Motor neuron (in vitro differentiated cells): ENCODE measurements around the gene FAM184A. TPM values are rescaled to one million over a fixed set of nuclear protein-coding genes. Genes with fewer than 3 reads are reported as not detected.
A peak's percentile ranks its signal among the peaks of the same experiment; 100 is the strongest.

ENCODE experiments used
- ATAC-seq, 8 experiments: fragments of 200-7000 bp; cut with Tn5 transposase; replicated peaks in 6 of 8; 2 replicates each; pipeline ENCODE4 v1.8.0; 2021; ENCODE audit warnings: mild to moderate bottlenecking in 8 of 8, moderate library complexity in 8 of 8
- H3K27ac ChIP-seq, 2 donors: fragments of 250-450 bp; sonication (Bioruptor Pico); 2 replicates each; pipeline ENCODE4 v1.9.0; 2021; ENCODE audit warnings: antibody characterized with exemption in 2 of 2, mild to moderate bottlenecking in 2 of 2, moderate library complexity in 1 of 2
- H3K4me1 ChIP-seq, 2 donors: fragments of 250-450 bp; sonication (Bioruptor Pico); replicated peaks in 1 of 2; 2 replicates each; pipeline ENCODE4 v1.6.1; 2021; ENCODE audit warnings: antibody characterized with exemption in 2 of 2, mild to moderate bottlenecking in 2 of 2, moderate library complexity in 1 of 2
- H3K4me3 ChIP-seq, 5 donors: fragments of 250-450 bp; sonication (Bioruptor Pico); 2 replicates each; pipeline ENCODE4 v1.9.0; 2021; ENCODE audit warnings: antibody characterized with exemption in 5 of 5, mild to moderate bottlenecking in 5 of 5, moderate library complexity in 4 of 5
- WGBS, 10 experiments: fragments of 450-650 bp; shearing (Covaris generic); methylation state at CpG; one replicate each; pipeline ENCODE4 v1.0.0; 2022; 5-methylcytosine and 5-hydroxymethylcytosine counted together
- in situ Hi-C, 9 experiments: fragments of 400-800 bp; cut with MboI; loops; one replicate each; pipeline ENCODE4 v1.15.0; 2021; ENCODE audit warnings: low sequenced_read_pairs in 9 of 9, low pct_unique_long_range_greater_than_20kb in 2 of 9; ENCODE audit not compliant: unreplicated experiment in 9 of 9
- total RNA-seq, 8 experiments: library from RNA; unstranded; fragments of 300-600 nt; gene quantifications; 2 replicates each; pipeline versions ENCODE4 v1.2.3 to v1.2.4, GENCODE V29; 2022

The FAM184A gene
- total RNA-seq, 8 experiments from 2014 or later = 4.2 to 49.1 (median 19.7) TPM

DNA sequence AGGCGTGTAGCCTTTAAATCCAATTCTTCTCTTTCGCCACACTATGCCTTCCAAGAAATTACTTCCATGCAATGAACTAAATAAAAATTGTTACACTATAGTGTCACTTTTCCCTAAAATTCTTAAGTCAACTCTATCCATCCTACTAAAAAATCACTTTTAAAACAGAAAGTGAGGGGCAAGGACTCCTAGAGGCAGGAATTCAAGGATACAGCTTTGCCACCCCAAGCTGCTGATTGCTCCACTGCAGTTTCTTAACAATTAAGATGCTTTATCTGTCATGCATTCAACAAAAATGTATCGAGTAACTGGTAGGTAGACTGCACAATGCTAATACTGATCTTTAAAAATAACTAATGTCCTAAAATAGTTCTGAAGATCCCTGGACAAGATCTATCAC, 147.8 kb downstream of the FAM184A start:
- WGBS, 10 experiments = 96 to 100% (median 100%) methylated on average over 1 to 3 of the region's 3 CpGs; no CpG with 5 or more reads in 1 of the 10 experiments

DNA sequence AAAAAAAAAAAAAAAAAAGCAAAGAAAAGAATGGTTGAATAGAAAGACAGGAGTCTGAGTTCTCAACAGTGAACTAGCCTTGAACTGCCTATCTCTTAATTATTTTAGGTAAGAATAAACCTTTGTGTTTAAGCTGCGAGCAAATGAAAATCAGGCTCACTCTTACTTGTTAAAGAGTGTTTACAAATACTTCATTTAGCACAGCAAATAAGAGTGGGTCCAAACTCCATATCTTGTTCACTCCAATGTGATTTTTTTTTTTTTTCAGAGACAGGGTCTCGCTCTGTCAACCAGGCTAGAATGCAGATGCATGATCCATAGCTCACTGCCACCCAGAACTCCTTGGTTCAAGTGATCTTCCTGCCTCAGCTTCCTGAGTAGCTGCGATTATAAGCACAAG, 155.4 kb downstream of the FAM184A start:
- ATAC-seq = no peak
- in situ Hi-C loops = no loop called here
- H3K4me3 ChIP-seq = no peak overlapping the region
- H3K27ac ChIP-seq = no peak overlapping the region
- no peaks in the 10 kb centered on the region for H3K4me1 ChIP-seq
- 80 to 100% (median 93%) methylated on average over 1 to 3 of the region's 3 CpGs; no CpG with 5 or more reads in 2 of the 10 experiments for WGBS, 10 experiments

More for the DNA sequence above, 147.8 kb downstream of the FAM184A start:
- no peak overlapping the region for H3K27ac ChIP-seq
- in situ Hi-C loops = no loop called here
- peaks cover 0 to 3% of the 10 kb centered on the region in 2 donors for H3K4me1 ChIP-seq
- no peak for ATAC-seq
- H3K4me3 ChIP-seq = no peak overlapping the region

DNA sequence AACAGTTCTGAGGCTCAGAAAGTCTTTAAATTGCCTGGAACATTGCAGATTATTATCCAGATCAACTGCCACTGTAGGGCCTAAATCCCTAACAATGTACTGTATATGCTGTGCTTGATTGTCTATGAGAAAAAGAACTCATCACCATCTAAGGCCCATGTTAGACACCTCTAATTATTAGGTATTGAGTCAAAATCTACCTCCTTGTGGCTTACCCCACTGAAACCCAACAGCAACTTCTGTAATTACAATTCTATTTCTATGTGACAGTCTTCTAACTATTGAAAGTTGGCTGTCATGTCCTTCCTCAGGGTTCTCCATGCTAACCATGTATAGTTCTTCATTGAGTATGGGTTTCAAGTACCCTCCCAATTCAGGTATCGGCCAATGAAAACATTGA, 157.4 kb downstream of the FAM184A start:
- ATAC-seq = no peak
- in situ Hi-C loops = no loop called here
- H3K4me3 ChIP-seq = no peak overlapping the region
- H3K27ac ChIP-seq = no peak overlapping the region
- WGBS, 10 experiments = 100% methylated on average over 1 of the region's 1 CpG; no CpG with 5 or more reads in 5 of the 10 experiments
- H3K4me1 ChIP-seq = no peaks in the 10 kb centered on the region

DNA sequence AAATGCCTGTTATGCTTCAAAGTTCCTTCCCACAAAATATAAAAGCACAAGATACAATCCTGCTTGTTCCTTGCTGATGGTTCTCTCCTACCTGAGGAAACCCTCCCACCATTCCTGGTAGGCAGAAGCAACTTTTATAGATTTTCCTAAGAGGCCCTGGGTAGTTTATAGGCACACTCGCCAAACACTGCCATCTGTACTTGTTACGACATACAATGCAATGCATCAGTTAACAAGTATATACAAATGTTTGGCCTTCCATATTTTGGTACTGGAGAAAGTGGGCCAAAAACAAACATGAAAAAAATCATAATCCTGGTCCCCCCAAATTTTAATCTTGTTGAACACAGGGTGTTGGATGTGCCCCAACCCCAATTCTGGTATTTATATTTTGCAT, 160.1 kb downstream of the FAM184A start:
- in situ Hi-C loops = no loop called here
- no peak overlapping the region for H3K4me3 ChIP-seq
- H3K27ac ChIP-seq = no peak overlapping the region
- ATAC-seq = no peak
- 68 to 100% (median 92%) methylated on average over 1 to 2 of the region's 2 CpGs; no CpG with 5 or more reads in 3 of the 10 experiments for whole genome bisulfite sequencing, 10 experiments
- H3K4me1 ChIP-seq = no peaks in the 10 kb centered on the region

DNA sequence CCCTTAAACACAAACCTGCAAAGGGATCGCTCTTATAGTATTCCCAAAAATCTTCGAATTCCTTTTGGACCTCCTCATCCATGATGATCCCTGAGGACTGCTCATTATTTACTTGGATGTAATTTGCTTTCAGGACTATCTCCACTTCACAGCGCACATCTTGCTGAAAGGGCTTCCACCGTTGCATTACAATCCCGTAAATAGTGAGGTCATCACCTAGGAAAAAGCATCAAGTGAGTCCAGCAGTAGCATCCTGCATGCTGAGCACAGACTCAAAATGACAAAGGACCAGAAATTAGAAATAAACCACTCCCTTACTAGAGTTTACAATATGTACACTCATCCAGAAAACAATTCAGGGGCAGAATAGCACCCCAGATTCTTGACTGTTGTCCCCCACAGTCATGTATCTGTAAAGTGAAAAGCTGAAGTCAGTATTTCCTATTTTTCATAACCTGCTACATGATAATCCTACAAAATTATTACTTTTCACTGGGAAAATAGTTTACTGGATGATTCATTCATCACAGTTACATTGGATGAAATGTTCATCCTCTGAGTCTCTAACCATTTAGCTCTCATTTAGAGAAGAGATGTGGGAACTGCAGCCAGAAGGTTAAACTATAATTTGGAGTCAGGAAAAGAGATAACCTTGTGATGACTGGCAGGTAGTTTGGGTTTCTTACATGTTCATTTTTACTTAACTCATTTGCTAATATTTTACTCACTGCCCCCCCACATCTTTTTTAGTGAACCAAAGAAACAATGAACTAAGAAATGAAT, 160.7 kb downstream of the FAM184A start:
- ATAC-seq = peak in 5 of 8 experiments; percentile 36 to 91 (median 61)
- Histone ChIP-seq H3K4me1 (no peaks in the 10 kb centered on the region), H3K27ac (no peak overlapping the region), H3K4me3 (no peak overlapping the region)
- in situ Hi-C loops = no loop called here
- 40 to 100% (median 92%) methylated on average over 1 to 5 of the region's 5 CpGs; no CpG with 5 or more reads in 3 of the 10 experiments for whole genome bisulfite sequencing, 10 experiments

DNA sequence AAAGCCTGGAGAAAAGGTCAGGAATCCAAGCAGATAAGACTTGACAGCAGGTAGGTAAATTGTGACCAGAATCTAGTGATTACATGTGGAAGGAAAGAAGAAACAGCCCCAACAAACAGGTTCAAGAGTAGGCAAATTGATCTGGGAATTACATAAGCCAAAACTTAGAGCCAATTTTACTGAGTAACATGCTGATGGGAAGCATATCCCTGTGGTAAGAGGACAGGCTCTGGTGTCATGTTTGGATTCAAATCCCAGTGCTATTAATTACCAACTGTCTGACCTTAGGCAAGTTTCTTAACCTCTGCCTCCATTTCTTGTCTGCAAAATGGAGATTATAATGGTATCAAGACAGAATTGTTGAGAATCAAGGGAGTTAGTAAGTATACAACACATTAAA, 163.9 kb downstream of the FAM184A start:
- Histone ChIP-seq H3K27ac (no peak overlapping the region), H3K4me1 (no peaks in the 10 kb centered on the region), H3K4me3 (no peak overlapping the region)
- no peak for ATAC-seq
- in situ Hi-C loops = no loop called here

DNA sequence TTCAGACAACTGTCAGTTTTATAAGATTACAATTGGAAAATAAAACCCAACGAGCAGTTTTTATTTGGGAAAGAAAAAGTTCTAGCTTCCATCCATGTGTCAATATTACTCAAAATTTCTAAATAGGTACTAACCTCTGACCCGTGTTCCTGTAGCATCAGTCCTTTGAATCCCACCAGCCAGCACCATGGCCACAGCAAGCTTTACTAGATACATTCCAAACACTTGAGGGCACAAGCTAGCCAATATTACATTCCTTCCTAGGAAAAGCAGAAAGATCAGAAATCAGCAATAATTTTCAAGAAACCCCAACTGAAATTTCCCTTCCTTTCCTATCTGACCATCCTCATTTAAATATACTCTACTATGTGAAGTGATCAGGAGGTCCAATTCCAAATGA, 165.3 kb downstream of the FAM184A start:
- ATAC-seq = no peak
- WGBS, 10 experiments = 40 to 100% (median 95%) methylated on average over 1 to 2 of the region's 2 CpGs
- H3K4me3 ChIP-seq = no peak overlapping the region
- no peak overlapping the region for H3K27ac ChIP-seq
- no peaks in the 10 kb centered on the region for H3K4me1 ChIP-seq
- in situ Hi-C loops = no loop called here

DNA sequence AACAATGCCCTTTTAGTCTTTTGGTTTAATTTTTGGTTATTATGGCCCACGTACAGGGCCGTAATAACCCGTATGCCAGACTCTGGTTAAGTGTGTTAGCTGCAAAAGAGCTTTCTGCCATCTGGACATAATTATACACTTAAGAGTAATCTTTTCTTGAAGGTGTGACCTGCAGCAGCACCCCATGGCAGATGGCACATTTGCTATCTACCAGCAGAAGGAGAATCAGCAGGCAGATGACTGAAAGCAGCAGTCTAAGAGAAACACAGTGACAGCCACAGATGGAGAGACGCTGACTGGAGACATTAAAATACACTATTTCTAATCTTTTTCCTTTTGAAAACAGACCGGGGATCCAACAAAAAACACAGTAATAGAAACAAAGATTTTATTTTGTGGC, 165.8 kb downstream of the FAM184A start:
- H3K4me3 ChIP-seq = no peak overlapping the region
- in situ Hi-C loops = no loop called here
- H3K27ac ChIP-seq = no peak overlapping the region
- no peaks in the 10 kb centered on the region for H3K4me1 ChIP-seq
- ATAC-seq = no peak
- 66 to 100% (median 81%) methylated on average over 1 to 5 of the region's 5 CpGs for WGBS, 10 experiments

Other genes with a start within 250 kb of the FAM184A start
- 10 to 100 TPM; 18.1 to 39.6 (median 25.2) TPM for gene ASF1A, start 184.5 kb downstream of the FAM184A start, total RNA-seq
- gene MCM9, start 143.5 kb downstream of the FAM184A start, total RNA-seq = 10 to 100 TPM in 5 of 8 experiments, 1 to 10 TPM in 3; 6.5 to 21.4 (median 12.7) TPM